Central memory CD8-positive, alpha-beta T cell (primary cell): Measurements from ENCODE around the gene PDS5A.
A peak's percentile ranks its signal among the peaks of the same experiment; 100 is the strongest.
"Not testable (repeated sequence)": the region's sequence is repeated elsewhere in the genome, so short reads cannot be mapped to it uniquely, and the experiment has no call there.

Source experiments
- ATAC-seq: fragments of 150-1000 bp; cut with Tn5 transposase; replicated peaks from 2 replicates; pipeline ENCODE4 v1.10.0; 2022; ENCODE audit warnings: mild to moderate bottlenecking, moderate FRiP score, moderate number of reproducible peaks; ENCODE audit not compliant: poor library complexity, severe bottlenecking; ENCODE audit errors: extremely low read depth
- DNase-seq, 2 donors: peaks; one replicate each; pipeline ENCODE4 v3.0.0; 2021; ENCODE audit warnings: low spot score in 2 of 2
- H3K27ac Mint-ChIP-seq: one replicate; pipeline ENCODE4 v1.8.0; 2022; ENCODE audit warnings: low read depth, mild to moderate bottlenecking, moderate library complexity, mixed read lengths
- H3K27me3 Mint-ChIP-seq: one replicate; pipeline ENCODE4 v1.8.0; 2022; ENCODE audit warnings: mixed read lengths
- H3K36me3 Mint-ChIP-seq: one replicate; pipeline ENCODE4 v1.8.0; 2022; ENCODE audit warnings: mild to moderate bottlenecking, moderate library complexity, mixed read lengths; ENCODE audit not compliant: insufficient read depth
- H3K4me1 Mint-ChIP-seq: one replicate; pipeline ENCODE4 v1.8.0; 2022; ENCODE audit warnings: mixed read lengths
- H3K4me3 Mint-ChIP-seq: one replicate; pipeline ENCODE4 v1.8.0; 2022; ENCODE audit warnings: mild to moderate bottlenecking, moderate library complexity, mixed read lengths
- H3K9me3 Mint-ChIP-seq: one replicate; pipeline ENCODE4 v1.8.0; 2022; ENCODE audit warnings: mixed read lengths

PDS5A gene

DNA sequence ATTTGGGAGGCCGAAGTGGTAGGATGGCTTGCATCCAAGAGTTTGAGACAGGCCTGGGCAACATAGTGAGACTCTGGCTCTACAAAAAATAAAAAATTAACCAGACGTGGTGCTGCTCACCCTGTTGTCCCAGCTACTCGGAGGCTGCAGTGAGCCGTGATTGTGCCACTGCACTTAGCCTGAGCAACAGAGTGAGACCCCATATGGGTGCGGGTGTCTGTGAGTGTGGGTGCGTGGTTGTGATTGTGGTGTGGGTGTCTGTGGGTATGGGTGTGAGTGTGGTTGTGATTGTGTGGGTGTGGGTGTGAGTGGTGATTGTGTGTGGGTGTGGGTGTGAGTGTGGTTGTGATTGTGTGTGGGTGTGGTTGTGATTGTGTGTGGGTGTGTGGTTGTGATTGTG, 165.2 kb downstream of the PDS5A start:
- peak in 1 of 2 donors; percentile 23 for DNase-seq
- peak; percentile 47 for ATAC-seq
- Mint-ChIP-seq H3K36me3 (peaks cover 35% of the 10 kb centered on the region), H3K27me3 (no peaks in the 10 kb centered on the region), H3K9me3 (peaks cover 24% of the 10 kb centered on the region), H3K4me3 (peak overlapping the region; percentile 77), H3K4me1 (peaks cover 27% of the 10 kb centered on the region), H3K27ac (peak overlapping the region; percentile 99)

DNA sequence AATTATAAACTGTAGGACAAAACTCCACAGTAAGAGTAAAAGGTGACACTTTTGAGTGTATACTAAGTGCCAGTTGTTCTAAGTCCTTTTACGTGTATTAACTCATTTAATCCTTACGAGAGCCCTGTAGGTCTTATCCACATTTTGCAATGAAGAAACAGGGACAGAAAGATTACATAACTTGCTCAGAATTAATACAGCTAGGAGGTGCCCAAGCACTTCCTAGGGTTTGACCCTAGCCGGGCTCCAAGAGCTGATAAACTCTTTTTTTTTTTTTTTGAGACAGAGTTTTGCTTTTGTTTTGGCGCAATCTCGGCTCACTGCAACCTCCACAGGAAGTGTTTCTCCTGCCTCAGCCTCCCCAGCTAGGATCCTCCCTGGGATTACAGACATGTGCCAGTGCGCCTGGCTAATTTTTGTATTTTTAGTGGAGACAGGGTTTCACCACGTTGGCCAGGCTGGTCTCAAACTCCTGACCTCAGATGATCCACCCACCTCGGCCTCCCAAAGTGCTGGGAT, 169.4 kb downstream of the PDS5A start:
- Mint-ChIP-seq H3K4me1 (peaks cover 14% of the 10 kb centered on the region), H3K36me3 (peaks cover 15% of the 10 kb centered on the region), H3K9me3 (peaks cover 11% of the 10 kb centered on the region), H3K4me3 (no peak overlapping the region), H3K27ac (no peak overlapping the region), H3K27me3 (no peaks in the 10 kb centered on the region)
- no peak for DNase-seq
- ATAC-seq: no peak

GRCh38 chr4:39802005-39802404, 175.7 kb downstream of the PDS5A start:
- H3K4me3 Mint-ChIP-seq: no peak overlapping the region
- H3K4me1 Mint-ChIP-seq: no peaks in the 10 kb centered on the region
- no peak overlapping the region for H3K27ac Mint-ChIP-seq
- DNase-seq: no peak
- no peak for ATAC-seq
- H3K36me3 Mint-ChIP-seq: no peaks in the 10 kb centered on the region
- H3K9me3 Mint-ChIP-seq: no peaks in the 10 kb centered on the region
- H3K27me3 Mint-ChIP-seq: no peaks in the 10 kb centered on the region

DNA sequence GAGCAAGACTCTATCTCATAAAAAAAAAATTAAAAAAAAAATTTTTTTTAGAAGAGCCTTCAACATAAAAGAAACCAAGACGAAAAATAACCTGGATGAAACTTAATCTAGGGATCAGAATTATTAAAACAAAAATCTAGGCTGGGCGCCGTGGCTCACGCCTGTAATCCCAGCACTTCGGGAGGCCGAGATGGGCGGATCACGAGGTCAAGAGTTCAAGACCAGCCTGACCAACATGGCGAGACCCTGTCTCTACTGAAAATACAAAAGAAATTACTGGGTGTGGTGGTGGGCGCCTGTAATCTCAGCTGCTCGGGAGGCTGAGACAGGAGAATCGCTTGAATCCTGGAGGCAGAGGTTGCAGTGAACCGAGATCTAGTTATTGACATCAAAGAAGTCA, 184.7 kb downstream of the PDS5A start:
- not testable (repeated sequence) for H3K4me3 Mint-ChIP-seq, H3K4me1 Mint-ChIP-seq, H3K27ac Mint-ChIP-seq, DNase-seq, H3K36me3 Mint-ChIP-seq, H3K27me3 Mint-ChIP-seq, H3K9me3 Mint-ChIP-seq, ATAC-seq

DNA sequence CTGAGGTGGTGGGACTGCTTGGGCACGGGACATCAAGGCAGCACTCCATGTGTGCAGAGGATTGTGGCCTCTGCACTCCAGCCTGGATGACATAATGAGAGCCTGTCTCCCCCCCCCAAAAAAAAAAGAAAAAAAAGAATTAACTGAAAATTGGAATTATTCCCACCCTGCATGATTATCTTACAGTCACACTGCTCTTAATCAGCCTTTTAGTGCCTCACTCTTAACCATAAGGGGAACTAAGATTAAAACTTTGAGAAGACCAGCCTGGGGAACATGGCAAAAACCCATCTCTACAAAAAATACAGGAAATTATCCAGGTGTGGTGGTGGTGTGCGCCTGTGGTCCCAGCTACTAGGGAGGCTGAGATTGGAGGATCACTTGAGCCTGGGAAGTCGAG, 185.2 kb downstream of the PDS5A start:
- no peak for ATAC-seq
- Mint-ChIP-seq H3K4me1 (no peaks in the 10 kb centered on the region), H3K9me3 (no peaks in the 10 kb centered on the region), H3K27ac (peak overlapping the region; percentile 35), H3K36me3 (no peaks in the 10 kb centered on the region), H3K4me3 (no peak overlapping the region), H3K27me3 (no peaks in the 10 kb centered on the region)
- DNase-seq: no peak

- H3K4me1 Mint-ChIP-seq: no peaks in the 10 kb centered on the region
- H3K27ac Mint-ChIP-seq: peak overlapping the region; percentile 35
- no peaks in the 10 kb centered on the region for H3K27me3 Mint-ChIP-seq
- DNase-seq (no peak), ATAC-seq (no peak)
- H3K9me3 Mint-ChIP-seq: no peaks in the 10 kb centered on the region
- no peak overlapping the region for H3K4me3 Mint-ChIP-seq
- no peaks in the 10 kb centered on the region for H3K36me3 Mint-ChIP-seq
Measured at GRCh38 chr4:39792128-39792527, 185.6 kb downstream of the PDS5A start.

- DNase-seq (no peak), ATAC-seq (no peak)
- Mint-ChIP-seq H3K27me3 (no peaks in the 10 kb centered on the region), H3K36me3 (peaks cover 2% of the 10 kb centered on the region), H3K9me3 (no peaks in the 10 kb centered on the region), H3K4me3 (no peak overlapping the region), H3K4me1 (no peaks in the 10 kb centered on the region), H3K27ac (no peak overlapping the region)
Measured at GRCh38 chr4:39786838-39787237, 190.9 kb downstream of the PDS5A start.

GRCh38 chr4:39785083-39785482, 192.6 kb downstream of the PDS5A start:
- Mint-ChIP-seq H3K36me3 (peaks cover 5% of the 10 kb centered on the region), H3K4me3 (no peak overlapping the region), H3K27me3 (no peaks in the 10 kb centered on the region), H3K9me3 (no peaks in the 10 kb centered on the region), H3K27ac (no peak overlapping the region), H3K4me1 (no peaks in the 10 kb centered on the region)
- no peak for DNase-seq
- no peak for ATAC-seq

DNA sequence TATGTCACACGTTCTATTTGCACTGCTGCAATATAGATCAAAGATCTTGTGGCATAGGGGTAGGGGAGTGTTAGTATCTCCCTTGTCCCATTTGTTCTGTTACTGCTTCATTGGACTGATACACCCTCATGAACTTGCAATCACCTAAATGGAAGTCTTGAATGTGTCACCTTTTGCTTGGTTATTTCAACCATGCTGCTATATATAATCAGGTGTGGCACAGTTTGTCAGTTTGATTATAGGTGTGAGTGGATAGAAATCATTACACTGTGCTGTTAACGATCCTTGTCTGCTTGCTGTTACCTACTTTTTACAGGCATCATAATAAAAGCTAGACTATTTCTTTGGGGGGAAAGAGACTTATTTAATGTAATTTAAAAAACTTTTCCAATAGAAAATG, 195.7 kb downstream of the PDS5A start:
- not testable (repeated sequence) for DNase-seq, H3K4me3 Mint-ChIP-seq, H3K4me1 Mint-ChIP-seq, H3K9me3 Mint-ChIP-seq, ATAC-seq, H3K27ac Mint-ChIP-seq, H3K27me3 Mint-ChIP-seq
- peaks cover 18% of the 10 kb centered on the region for H3K36me3 Mint-ChIP-seq
